CD4-positive, CD25-positive, alpha-beta regulatory T cell (primary cell): Measurements from ENCODE around the gene OSBP2. TPM values are rescaled to one million over a fixed set of nuclear protein-coding genes. Genes with fewer than 3 reads are reported as not detected.

ENCODE experiments used
- ATAC-seq, 2 donors: fragments of 150-1000 bp; cut with Tn5 transposase; one replicate each; pipeline ENCODE4 v1.10.0; 2021; ENCODE audit warnings: low read depth in 2 of 2, moderate number of reproducible peaks in 2 of 2, moderate library complexity in 1 of 2
- DNase-seq, 3 donors: peaks; one replicate each; pipeline versions ENCODE4 v3.0.0 to v3.0.0-alpha.2; 2012 to 2022; ENCODE audit warnings: mixed read lengths in 1 of 3
- H3K27ac ChIP-seq: one replicate; pipeline ENCODE4 v1.7.0; 2013; ENCODE audit warnings: mild to moderate bottlenecking, low read length; ENCODE audit not compliant: insufficient read depth, poor library complexity, severe bottlenecking
- H3K27me3 ChIP-seq: one replicate; pipeline ENCODE4 v1.7.0; 2013; ENCODE audit warnings: low read length; ENCODE audit not compliant: control insufficient read depth, insufficient read depth
- H3K36me3 ChIP-seq: one replicate; pipeline ENCODE4 v1.7.0; 2013; ENCODE audit warnings: mild to moderate bottlenecking, low read length, moderate library complexity; ENCODE audit not compliant: control insufficient read depth, insufficient read depth
- H3K4me1 ChIP-seq: 2 replicates; pipeline ENCODE4 v1.7.0; 2013; ENCODE audit warnings: mild to moderate bottlenecking, low read length; ENCODE audit not compliant: insufficient read depth, control insufficient read depth, poor library complexity, severe bottlenecking
- H3K4me3 ChIP-seq: one replicate; pipeline ENCODE4 v1.7.0; 2013; ENCODE audit warnings: low read depth, mild to moderate bottlenecking, low read length, moderate library complexity
- H3K9me3 ChIP-seq, 2 experiments: 1 replicate in 1 of 2; 2 replicates in 1 of 2; pipeline ENCODE4 v1.7.0; 2013; ENCODE audit warnings: low read length in 2 of 2, mild to moderate bottlenecking in 1 of 2, moderate library complexity in 1 of 2; ENCODE audit not compliant: control insufficient read depth in 2 of 2
- H3K27ac Mint-ChIP-seq, 3 donors: one replicate each; pipeline ENCODE4 v1.8.0; 2020 to 2022; ENCODE audit warnings: mild to moderate bottlenecking in 3 of 3, mixed read lengths in 3 of 3, moderate library complexity in 2 of 3
- H3K27me3 Mint-ChIP-seq: one replicate; pipeline ENCODE4 v1.8.0; 2022; ENCODE audit warnings: mild to moderate bottlenecking, mixed read lengths
- H3K36me3 Mint-ChIP-seq: one replicate; pipeline ENCODE4 v1.8.0; 2020; ENCODE audit warnings: mixed read lengths
- H3K4me1 Mint-ChIP-seq, 4 donors: one replicate each; pipeline ENCODE4 v1.8.0; 2020 to 2022; ENCODE audit warnings: mixed read lengths in 4 of 4, mild to moderate bottlenecking in 1 of 4
- H3K4me3 Mint-ChIP-seq, 4 donors: one replicate each; pipeline ENCODE4 v1.8.0; 2020 to 2022; ENCODE audit warnings: mild to moderate bottlenecking in 4 of 4, mixed read lengths in 4 of 4, moderate library complexity in 3 of 4
- H3K9me3 Mint-ChIP-seq, 7 donors: one replicate each; pipeline ENCODE4 v1.8.0; 2020 to 2022; ENCODE audit warnings: mixed read lengths in 7 of 7, mild to moderate bottlenecking in 3 of 7, moderate library complexity in 2 of 7
- polyA plus RNA-seq, 4 donors: library from polyadenylated mRNA; unstranded; fragments of 300-500 nt; fragmentation: Illumina TruSeq; gene quantifications; one replicate each; pipeline ENCODE4 v1.2.3, GENCODE V29; 2021
- total RNA-seq: library from RNA; stranded (reverse); gene quantifications from one replicate; pipeline ENCODE4 v1.2.3, GENCODE V29; 2022

Gene OSBP2
- total and polyA plus RNA-seq, 5 donors from 2014 or later = 0.86 to 9.9 (median 1.7) TPM

GRCh38 chr22:30654361-30654760 is 40.3 kb upstream of the OSBP2 start:
- Mint-ChIP-seq H3K27me3 (no peaks in the 10 kb centered on the region), H3K4me1 (peaks cover 9 to 37% (median 12%) of the 10 kb centered on the region in 4 donors), H3K4me3 (no peak overlapping the region), H3K9me3 (no peaks in the 10 kb centered on the region), H3K27ac (peak overlapping the region in 1 of 3 donors; percentile 44), H3K36me3 (peaks cover 4% of the 10 kb centered on the region)
- H3K27me3 ChIP-seq = no peaks in the 10 kb centered on the region
- peaks cover 6% of the 10 kb centered on the region for H3K4me1 ChIP-seq
- no peak overlapping the region for H3K27ac ChIP-seq
- H3K9me3 ChIP-seq = no peaks in the 10 kb centered on the region
- no peak for ATAC-seq
- H3K4me3 ChIP-seq = no peak overlapping the region
- no peaks in the 10 kb centered on the region for H3K36me3 ChIP-seq
- no peak for DNase-seq

GRCh38 chr22:30655532-30655931 is 39.1 kb upstream of the OSBP2 start:
- peaks cover 15 to 40% (median 17%) of the 10 kb centered on the region in 4 donors for H3K4me1 Mint-ChIP-seq
- Histone ChIP-seq H3K9me3 (no peaks in the 10 kb centered on the region), H3K27me3 (no peaks in the 10 kb centered on the region), H3K36me3 (peaks cover 3% of the 10 kb centered on the region), H3K27ac (no peak overlapping the region), H3K4me1 (no peaks in the 10 kb centered on the region), H3K4me3 (no peak overlapping the region)
- no peak overlapping the region for H3K27ac Mint-ChIP-seq
- no peak overlapping the region for H3K4me3 Mint-ChIP-seq
- H3K36me3 Mint-ChIP-seq = peaks cover 15% of the 10 kb centered on the region
- H3K27me3 Mint-ChIP-seq = no peaks in the 10 kb centered on the region
- ATAC-seq (no peak), DNase-seq (no peak)
- no peaks in the 10 kb centered on the region for H3K9me3 Mint-ChIP-seq

GRCh38 chr22:30662040-30662439 is 32.6 kb upstream of the OSBP2 start:
- Mint-ChIP-seq H3K9me3 (no peaks in the 10 kb centered on the region), H3K36me3 (peaks cover 41% of the 10 kb centered on the region), H3K27me3 (no peaks in the 10 kb centered on the region), H3K27ac (no peak overlapping the region), H3K4me3 (no peak overlapping the region), H3K4me1 (peaks cover 15 to 56% (median 31%) of the 10 kb centered on the region in 4 donors)
- Histone ChIP-seq H3K4me1 (peaks cover 12% of the 10 kb centered on the region), H3K9me3 (no peaks in the 10 kb centered on the region), H3K4me3 (no peak overlapping the region), H3K27ac (no peak overlapping the region), H3K27me3 (no peaks in the 10 kb centered on the region), H3K36me3 (peaks cover 28% of the 10 kb centered on the region)
- no peak for DNase-seq
- ATAC-seq = no peak

- DNase-seq = no peak
- Mint-ChIP-seq H3K4me3 (peak overlapping the region in 3 of 4 donors; percentile 21 to 90 (median 79)), H3K27ac (peak overlapping the region in 2 of 3 donors; percentile 14 to 23), H3K4me1 (peaks cover 16 to 56% (median 33%) of the 10 kb centered on the region in 4 donors), H3K36me3 (peaks cover 38% of the 10 kb centered on the region), H3K27me3 (no peaks in the 10 kb centered on the region), H3K9me3 (no peaks in the 10 kb centered on the region)
- no peak for ATAC-seq
- Histone ChIP-seq H3K27me3 (no peaks in the 10 kb centered on the region), H3K9me3 (no peaks in the 10 kb centered on the region), H3K36me3 (peaks cover 28% of the 10 kb centered on the region), H3K4me1 (peaks cover 23% of the 10 kb centered on the region), H3K27ac (no peak overlapping the region), H3K4me3 (no peak overlapping the region)
Observed at GRCh38 chr22:30664798-30665197, 29.9 kb upstream of the OSBP2 start.

GRCh38 chr22:30665266-30665665 is 29.4 kb upstream of the OSBP2 start:
- Mint-ChIP-seq H3K36me3 (peaks cover 33% of the 10 kb centered on the region), H3K4me1 (peaks cover 12 to 51% (median 31%) of the 10 kb centered on the region in 4 donors), H3K4me3 (peak overlapping the region in 3 of 4 donors; percentile 15 to 90 (median 79)), H3K27me3 (no peaks in the 10 kb centered on the region), H3K9me3 (no peaks in the 10 kb centered on the region), H3K27ac (peak overlapping the region in 2 of 3 donors; percentile 14 to 23)
- Histone ChIP-seq H3K4me3 (no peak overlapping the region), H3K4me1 (peaks cover 23% of the 10 kb centered on the region), H3K27ac (no peak overlapping the region), H3K36me3 (peaks cover 25% of the 10 kb centered on the region), H3K9me3 (no peaks in the 10 kb centered on the region), H3K27me3 (no peaks in the 10 kb centered on the region)
- ATAC-seq = no peak
- DNase-seq = no peak

GRCh38 chr22:30665786-30666185 is 28.9 kb upstream of the OSBP2 start:
- H3K27me3 ChIP-seq = no peaks in the 10 kb centered on the region
- Mint-ChIP-seq H3K9me3 (no peaks in the 10 kb centered on the region), H3K27me3 (no peaks in the 10 kb centered on the region), H3K36me3 (peaks cover 29% of the 10 kb centered on the region), H3K4me1 (peaks cover 9 to 48% (median 29%) of the 10 kb centered on the region in 4 donors), H3K4me3 (peak overlapping the region; percentile 50 to 95 (median 84)), H3K27ac (peak overlapping the region in 1 of 3 donors; percentile 23)
- H3K36me3 ChIP-seq = peaks cover 25% of the 10 kb centered on the region
- DNase-seq (no peak), ATAC-seq (no peak)
- H3K9me3 ChIP-seq = no peaks in the 10 kb centered on the region
- no peak overlapping the region for H3K4me3 ChIP-seq
- H3K27ac ChIP-seq = no peak overlapping the region
- peaks cover 23% of the 10 kb centered on the region for H3K4me1 ChIP-seq

- Mint-ChIP-seq H3K27ac (peak overlapping the region; percentile 74 to 97 (median 91)), H3K9me3 (no peaks in the 10 kb centered on the region), H3K36me3 (peaks cover 22% of the 10 kb centered on the region), H3K4me1 (peaks cover 9 to 48% (median 29%) of the 10 kb centered on the region in 4 donors), H3K4me3 (peak overlapping the region; percentile 90 to 100 (median 96)), H3K27me3 (no peaks in the 10 kb centered on the region)
- DNase-seq = peak in 1 of 3 donors; percentile 26
- H3K27me3 ChIP-seq = no peaks in the 10 kb centered on the region
- ATAC-seq = no peak
- peaks cover 23% of the 10 kb centered on the region for H3K4me1 ChIP-seq
- peaks cover 18% of the 10 kb centered on the region for H3K36me3 ChIP-seq
- H3K4me3 ChIP-seq = peak overlapping the region; percentile 89
- H3K9me3 ChIP-seq = no peaks in the 10 kb centered on the region
- H3K27ac ChIP-seq = peak overlapping the region; percentile 49
Observed at GRCh38 chr22:30667107-30667493, 27.6 kb upstream of the OSBP2 start.
